ENCODE results near the gene CYP4F3.

Gene CYP4F3

GRCh38 chr19:15634105-15634504 is 6.6 kb upstream of the CYP4F3 start:
- no peak for DNase-seq (ENCODE audit: extremely low read depth, insufficient read length)
- Histone ChIP-seq H3K4me3 (replicated peaks; ENCODE audit: low read depth, low read length) (no peak overlapping the region), H3K36me3 (ENCODE audit: control insufficient read depth, insufficient read depth, low read length) (no peaks in the 10 kb centered on the region), H3K27me3 (replicated peaks; ENCODE audit: control insufficient read depth, insufficient read depth, low read length) (no peaks in the 10 kb centered on the region; the same call in 1 of the 2 replicates)
- TF ChIP-seq, protein P1, sequence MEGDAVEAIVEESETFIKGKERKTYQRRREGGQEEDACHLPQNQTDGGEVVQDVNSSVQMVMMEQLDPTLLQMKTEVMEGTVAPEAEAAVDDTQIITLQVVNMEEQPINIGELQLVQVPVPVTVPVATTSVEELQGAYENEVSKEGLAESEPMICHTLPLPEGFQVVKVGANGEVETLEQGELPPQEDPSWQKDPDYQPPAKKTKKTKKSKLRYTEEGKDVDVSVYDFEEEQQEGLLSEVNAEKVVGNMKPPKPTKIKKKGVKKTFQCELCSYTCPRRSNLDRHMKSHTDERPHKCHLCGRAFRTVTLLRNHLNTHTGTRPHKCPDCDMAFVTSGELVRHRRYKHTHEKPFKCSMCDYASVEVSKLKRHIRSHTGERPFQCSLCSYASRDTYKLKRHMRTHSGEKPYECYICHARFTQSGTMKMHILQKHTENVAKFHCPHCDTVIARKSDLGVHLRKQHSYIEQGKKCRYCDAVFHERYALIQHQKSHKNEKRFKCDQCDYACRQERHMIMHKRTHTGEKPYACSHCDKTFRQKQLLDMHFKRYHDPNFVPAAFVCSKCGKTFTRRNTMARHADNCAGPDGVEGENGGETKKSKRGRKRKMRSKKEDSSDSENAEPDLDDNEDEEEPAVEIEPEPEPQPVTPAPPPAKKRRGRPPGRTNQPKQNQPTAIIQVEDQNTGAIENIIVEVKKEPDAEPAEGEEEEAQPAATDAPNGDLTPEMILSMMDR (IDR thresholded peaks at IDR 0.05; ENCODE audit: insufficient read depth, low read length, poor library complexity, severe bottlenecking) = no peak

DNA sequence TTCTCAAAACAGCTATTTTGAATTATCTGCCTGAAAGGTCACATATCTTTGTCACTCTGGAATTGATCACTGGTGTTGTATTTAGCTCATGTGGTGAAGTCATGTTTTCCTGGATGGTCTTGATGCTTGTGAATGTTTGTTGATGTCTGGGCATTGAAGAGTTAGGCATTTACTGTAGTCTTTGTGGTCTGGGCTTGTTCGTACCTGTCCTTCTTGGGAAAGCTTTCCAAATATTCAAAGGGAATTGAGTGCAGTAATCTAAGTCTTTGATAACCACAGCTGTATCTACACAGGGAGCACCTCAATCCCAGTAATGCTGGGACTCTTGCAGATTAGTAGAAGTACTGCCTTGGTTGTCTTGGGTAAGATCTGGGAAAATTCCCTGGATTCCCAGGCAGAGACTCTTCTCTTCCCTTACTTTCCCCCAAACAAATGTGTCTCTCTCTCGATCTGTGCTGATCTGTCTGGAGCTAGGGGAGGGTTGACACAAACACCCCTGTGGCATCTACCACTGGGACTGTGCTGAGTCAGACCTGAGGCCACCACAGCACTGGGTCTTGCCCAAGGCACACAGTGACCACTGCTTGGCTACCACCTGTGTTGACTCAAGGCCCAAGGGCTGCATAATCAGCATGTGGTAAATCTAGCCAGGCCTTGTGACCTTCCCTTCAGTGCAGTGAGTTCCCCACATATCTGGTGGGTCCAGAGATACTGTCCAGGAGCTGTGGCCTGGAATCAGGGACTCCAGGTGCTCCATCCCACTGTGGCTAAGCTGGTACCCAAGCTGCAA is 5.5 kb upstream of the CYP4F3 start:
- TF ChIP-seq, protein P1 (IDR thresholded peaks at IDR 0.05; ENCODE audit: insufficient read depth, low read length, poor library complexity, severe bottlenecking) = no peak
- Histone ChIP-seq H3K4me3 (replicated peaks; ENCODE audit: low read depth, low read length) (no peak overlapping the region), H3K36me3 (ENCODE audit: control insufficient read depth, insufficient read depth, low read length) (no peaks in the 10 kb centered on the region), H3K27me3 (replicated peaks; ENCODE audit: control insufficient read depth, insufficient read depth, low read length) (no peaks in the 10 kb centered on the region; the same call in 1 of the 2 replicates)
- DNase-seq (ENCODE audit: extremely low read depth, insufficient read length) = no peak

GRCh38 chr19:15636026-15636425 is 4.7 kb upstream of the CYP4F3 start:
- Histone ChIP-seq H3K27me3 (replicated peaks; ENCODE audit: control insufficient read depth, insufficient read depth, low read length) (no peaks in the 10 kb centered on the region; the same call in 1 of the 2 replicates), H3K36me3 (ENCODE audit: control insufficient read depth, insufficient read depth, low read length) (no peaks in the 10 kb centered on the region), H3K4me3 (replicated peaks; ENCODE audit: low read depth, low read length) (no peak overlapping the region)
- DNase-seq (ENCODE audit: extremely low read depth, insufficient read length) = no peak
- TF ChIP-seq, protein P1 (IDR thresholded peaks at IDR 0.05; ENCODE audit: insufficient read depth, low read length, poor library complexity, severe bottlenecking) = no peak

- TF ChIP-seq, protein P1 (IDR thresholded peaks at IDR 0.05; ENCODE audit: insufficient read depth, low read length, poor library complexity, severe bottlenecking) = no peak
- DNase-seq (ENCODE audit: extremely low read depth, insufficient read length) = no peak
- no peak overlapping the region for H3K4me3 ChIP-seq (replicated peaks; ENCODE audit: low read depth, low read length)
- H3K27me3 ChIP-seq (replicated peaks; ENCODE audit: control insufficient read depth, insufficient read depth, low read length) = no peaks in the 10 kb centered on the region; the same call in 1 of the 2 replicates
- no peaks in the 10 kb centered on the region for H3K36me3 ChIP-seq (ENCODE audit: control insufficient read depth, insufficient read depth, low read length)
These were observed 1.1 kb upstream of the CYP4F3 start for GRCh38 chr19:15639596-15639995.

DNA sequence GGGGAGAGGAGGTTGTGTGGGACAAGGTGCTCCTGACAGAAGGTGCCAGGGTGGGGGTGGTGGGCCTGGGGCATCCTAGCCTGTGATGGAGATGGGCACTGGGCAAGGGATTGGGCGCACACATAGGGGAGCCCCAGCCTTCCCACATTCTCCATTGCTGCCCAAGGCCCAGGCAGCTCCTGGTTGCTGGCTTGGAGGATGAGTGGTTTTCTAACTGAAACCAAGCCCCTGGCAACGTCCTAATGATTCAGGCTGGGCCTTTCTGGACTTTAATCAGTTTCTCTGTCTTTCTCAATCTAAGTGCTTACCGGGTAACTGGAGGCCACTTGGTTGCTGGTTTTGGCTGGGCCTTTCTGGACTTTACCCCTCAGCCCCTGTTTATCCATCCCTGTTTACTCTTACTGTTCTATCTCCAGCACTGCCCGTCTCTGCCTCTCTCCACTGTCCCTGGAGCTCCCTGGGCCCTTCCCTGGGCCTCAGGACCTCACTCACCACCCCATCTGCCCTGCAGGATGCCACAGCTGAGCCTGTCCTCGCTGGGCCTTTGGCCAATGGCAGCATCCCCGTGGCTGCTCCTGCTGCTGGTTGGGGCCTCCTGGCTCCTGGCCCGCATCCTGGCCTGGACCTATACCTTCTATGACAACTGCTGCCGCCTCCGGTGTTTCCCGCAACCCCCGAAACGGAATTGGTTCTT is 354 bp downstream of the CYP4F3 start:
- TF ChIP-seq, protein P1 (IDR thresholded peaks at IDR 0.05; ENCODE audit: insufficient read depth, low read length, poor library complexity, severe bottlenecking) = no peak
- H3K36me3 ChIP-seq (ENCODE audit: control insufficient read depth, insufficient read depth, low read length) = no peaks in the 10 kb centered on the region
- no peak for DNase-seq (ENCODE audit: extremely low read depth, insufficient read length)
- H3K4me3 ChIP-seq (replicated peaks; ENCODE audit: low read depth, low read length) = no peak overlapping the region
- no peaks in the 10 kb centered on the region; the same call in 1 of the 2 replicates for H3K27me3 ChIP-seq (replicated peaks; ENCODE audit: control insufficient read depth, insufficient read depth, low read length)
